DND-41 (cell line): ENCODE measurements around the gene CD69.
"Not testable (repeated sequence)": the region's sequence is repeated elsewhere in the genome, so short reads cannot be mapped to it uniquely, and the experiment has no call there.

Source experiments
- ATAC-seq: fragments of 200-7000 bp; cut with Tn5 transposase; 3 replicates; pipeline ENCODE4 v1.9.1; 2021; ENCODE audit warnings: low read depth; ENCODE audit not compliant: insufficient read depth
- DNase-seq: peaks from one replicate; pipeline ENCODE4 v3.0.0-alpha.2; 2020
- H2AFZ ChIP-seq: 2 replicates; pipeline ENCODE4 v1.6.0; 2012; ENCODE audit warnings: low read depth, low read length
- H3K27ac ChIP-seq: 2 replicates; pipeline ENCODE4 v1.5.1; 2012; ENCODE audit warnings: low read length, inconsistent platforms
- H3K27me3 ChIP-seq: fragments of 200-600 bp; sonication (generic); 2 replicates; pipeline ENCODE4 v1.6.0; 2012; ENCODE audit warnings: low read length, mild to moderate bottlenecking, inconsistent platforms; ENCODE audit not compliant: insufficient read depth, poor library complexity
- H3K36me3 ChIP-seq: 2 replicates; pipeline ENCODE4 v1.5.1; 2012; ENCODE audit warnings: low read length, inconsistent platforms; ENCODE audit not compliant: insufficient read depth
- H3K4me1 ChIP-seq: 2 replicates; pipeline ENCODE4 v1.5.1; 2012; ENCODE audit warnings: mild to moderate bottlenecking, low read length; ENCODE audit not compliant: insufficient read depth
- H3K4me2 ChIP-seq: 2 replicates; pipeline ENCODE4 v1.6.0; 2012; ENCODE audit warnings: mild to moderate bottlenecking, moderate library complexity, low read length, inconsistent platforms; ENCODE audit not compliant: insufficient read depth
- H3K4me3 ChIP-seq, 2 experiments: fragments of 200-600 bp in 1 of 2; shearing (Covaris generic) in 1 of 2; 2 replicates each; pipeline ENCODE4 v1.5.1; 2012 to 2016; ENCODE audit warnings: inconsistent platforms in 2 of 2, low read length in 2 of 2, mild to moderate bottlenecking in 2 of 2, low read depth in 1 of 2, moderate library complexity in 1 of 2
- H3K79me2 ChIP-seq: 2 replicates; pipeline ENCODE4 v1.6.0; 2012; ENCODE audit warnings: low read length, inconsistent platforms; ENCODE audit not compliant: insufficient read depth
- H3K9ac ChIP-seq: 2 replicates; pipeline ENCODE4 v1.6.0; 2012; ENCODE audit warnings: low read depth, mild to moderate bottlenecking, inconsistent platforms, low read length, moderate library complexity
- H3K9me3 ChIP-seq: 2 replicates; pipeline ENCODE4 v1.5.1; 2012; ENCODE audit warnings: low read length, moderate library complexity, mild to moderate bottlenecking, inconsistent platforms; ENCODE audit not compliant: insufficient read depth, severe bottlenecking
- H4K20me1 ChIP-seq: 2 replicates; pipeline ENCODE4 v1.6.0; 2012; ENCODE audit warnings: low read length; ENCODE audit not compliant: insufficient read depth
- EZH2 ChIP-seq: IDR thresholded peaks from 3 replicates; pipeline ENCODE4 v1.6.1; 2012; ENCODE audit warnings: borderline replicate concordance, low read depth, mild to moderate bottlenecking, moderate library complexity, low read length, inconsistent platforms; ENCODE audit not compliant: severe bottlenecking
- TF ChIP-seq, protein P1 (sequence below): IDR thresholded peaks from 2 replicates; pipeline ENCODE4 v1.5.1; 2012; ENCODE audit warnings: borderline replicate concordance, low read length, moderate library complexity, mild to moderate bottlenecking; ENCODE audit not compliant: poor library complexity, severe bottlenecking; ENCODE audit errors: extremely low read depth

CD69 gene

DNA sequence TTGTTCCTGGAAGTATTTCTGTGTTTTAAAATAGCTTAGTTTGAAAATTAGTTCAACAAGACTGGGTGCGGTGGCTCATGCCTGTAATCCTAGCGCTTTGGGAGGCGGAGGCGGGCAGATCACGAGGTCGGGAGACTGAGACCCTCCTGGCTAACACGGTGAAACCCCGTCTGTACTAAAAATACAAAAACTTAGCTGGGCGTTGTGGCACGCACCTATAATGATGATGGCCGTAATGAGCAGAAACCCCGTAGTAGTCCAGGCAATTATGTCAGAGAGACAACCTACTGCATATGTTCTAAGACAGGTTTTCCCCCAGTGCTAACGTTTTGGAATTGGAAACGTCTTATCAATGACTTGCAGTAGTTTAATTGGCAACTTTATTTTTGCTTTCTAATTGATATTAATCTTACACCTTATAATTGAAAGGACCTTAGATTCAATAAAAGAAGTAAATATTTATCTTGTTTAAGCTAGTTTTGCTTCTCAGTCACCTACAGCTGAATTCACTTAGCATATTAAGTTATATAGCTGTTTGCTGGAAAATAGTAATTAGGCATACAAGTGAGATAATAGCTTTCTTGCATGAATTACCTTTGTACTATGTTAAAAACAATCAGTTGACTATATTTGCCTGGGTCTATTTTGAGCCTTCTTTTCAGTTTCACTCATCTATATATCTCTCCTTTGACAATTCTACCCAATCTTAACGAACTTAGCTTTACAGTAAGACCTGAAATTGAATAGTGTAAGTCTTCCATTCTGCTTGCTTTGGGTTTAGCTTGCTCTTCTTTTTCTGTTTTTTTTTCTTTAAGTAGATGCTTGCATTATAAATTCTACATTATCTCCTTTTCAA is 43.4 kb downstream of the CD69 start:
- no peak overlapping the region for H3K27ac ChIP-seq
- H3K79me2 ChIP-seq = no peaks in the 10 kb centered on the region
- no peak overlapping the region for H3K4me3 ChIP-seq
- no peaks in the 10 kb centered on the region for H3K9me3 ChIP-seq
- H3K27me3 ChIP-seq = no peaks in the 10 kb centered on the region
- no peak overlapping the region for H3K9ac ChIP-seq
- no peak overlapping the region for H3K4me2 ChIP-seq
- no peak for ATAC-seq
- H2AFZ ChIP-seq = no peak overlapping the region
- no peaks in the 10 kb centered on the region for H4K20me1 ChIP-seq
- H3K4me1 ChIP-seq = no peaks in the 10 kb centered on the region
- no peak for DNase-seq
- H3K36me3 ChIP-seq = no peaks in the 10 kb centered on the region
- TF ChIP-seq, protein P1, sequence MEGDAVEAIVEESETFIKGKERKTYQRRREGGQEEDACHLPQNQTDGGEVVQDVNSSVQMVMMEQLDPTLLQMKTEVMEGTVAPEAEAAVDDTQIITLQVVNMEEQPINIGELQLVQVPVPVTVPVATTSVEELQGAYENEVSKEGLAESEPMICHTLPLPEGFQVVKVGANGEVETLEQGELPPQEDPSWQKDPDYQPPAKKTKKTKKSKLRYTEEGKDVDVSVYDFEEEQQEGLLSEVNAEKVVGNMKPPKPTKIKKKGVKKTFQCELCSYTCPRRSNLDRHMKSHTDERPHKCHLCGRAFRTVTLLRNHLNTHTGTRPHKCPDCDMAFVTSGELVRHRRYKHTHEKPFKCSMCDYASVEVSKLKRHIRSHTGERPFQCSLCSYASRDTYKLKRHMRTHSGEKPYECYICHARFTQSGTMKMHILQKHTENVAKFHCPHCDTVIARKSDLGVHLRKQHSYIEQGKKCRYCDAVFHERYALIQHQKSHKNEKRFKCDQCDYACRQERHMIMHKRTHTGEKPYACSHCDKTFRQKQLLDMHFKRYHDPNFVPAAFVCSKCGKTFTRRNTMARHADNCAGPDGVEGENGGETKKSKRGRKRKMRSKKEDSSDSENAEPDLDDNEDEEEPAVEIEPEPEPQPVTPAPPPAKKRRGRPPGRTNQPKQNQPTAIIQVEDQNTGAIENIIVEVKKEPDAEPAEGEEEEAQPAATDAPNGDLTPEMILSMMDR = no peak
- no peak for TF ChIP-seq EZH2

DNA sequence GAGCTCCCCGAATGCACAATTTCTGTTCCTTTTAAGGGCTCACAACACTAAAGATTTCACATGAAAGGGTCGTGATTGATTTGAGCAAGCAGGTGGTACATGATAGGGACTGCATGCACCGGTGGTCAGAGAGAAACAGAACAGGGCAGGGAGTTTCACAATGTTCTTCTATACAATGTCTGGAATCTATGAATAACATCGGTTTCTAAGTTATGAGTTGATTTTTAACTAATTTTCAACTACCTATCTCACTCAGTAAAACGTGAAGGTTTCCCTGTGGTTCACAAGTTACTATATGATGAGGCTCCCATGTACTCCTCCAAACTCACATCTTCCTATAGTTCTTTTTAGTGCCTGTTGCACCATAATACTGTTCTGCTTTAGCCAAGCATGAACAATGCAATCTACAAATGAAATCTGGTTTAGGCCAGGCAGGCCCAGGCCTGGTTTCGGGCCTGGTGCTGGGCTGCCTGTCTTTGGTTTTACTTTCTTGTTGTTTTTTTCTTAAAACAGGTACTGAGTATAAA is 47.6 kb downstream of the CD69 start:
- H3K4me3 ChIP-seq, H3K9ac ChIP-seq, H2AFZ ChIP-seq, H3K4me2 ChIP-seq, DNase-seq, H3K27me3 ChIP-seq, H3K4me1 ChIP-seq, H3K36me3 ChIP-seq, H4K20me1 ChIP-seq, H3K9me3 ChIP-seq, H3K27ac ChIP-seq, H3K79me2 ChIP-seq, ATAC-seq: not testable (repeated sequence)

DNA sequence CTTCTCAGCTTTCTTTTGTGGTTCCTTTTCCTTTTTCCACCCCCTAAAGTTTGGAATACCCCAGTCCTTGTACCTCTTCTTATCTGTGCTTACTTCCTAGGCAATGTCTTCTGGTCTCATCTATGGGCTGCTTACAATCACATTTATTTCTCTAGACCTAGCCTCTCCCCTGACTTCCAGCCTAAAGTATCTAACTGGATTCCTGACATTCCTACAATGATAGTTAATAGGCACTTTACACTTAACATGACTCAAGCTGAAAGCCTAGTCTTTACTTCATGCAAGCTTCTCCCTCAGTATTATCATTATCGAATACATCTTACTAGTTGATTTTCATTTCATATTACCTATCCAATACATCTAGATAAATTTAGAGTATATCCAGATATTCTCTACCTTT is 49.0 kb downstream of the CD69 start:
- H3K4me2 ChIP-seq = no peak overlapping the region
- H4K20me1 ChIP-seq = no peaks in the 10 kb centered on the region
- no peaks in the 10 kb centered on the region for H3K79me2 ChIP-seq
- no peak for DNase-seq
- ATAC-seq = no peak
- H3K9me3 ChIP-seq = no peaks in the 10 kb centered on the region
- H3K27me3 ChIP-seq = no peaks in the 10 kb centered on the region
- no peak overlapping the region for H3K27ac ChIP-seq
- no peak overlapping the region for H3K4me3 ChIP-seq
- peaks cover 14% of the 10 kb centered on the region for H3K4me1 ChIP-seq
- no peak overlapping the region for H3K9ac ChIP-seq
- no peak overlapping the region for H2AFZ ChIP-seq
- H3K36me3 ChIP-seq = no peaks in the 10 kb centered on the region
- TF ChIP-seq EZH2 = no peak
- TF ChIP-seq, protein P1 = no peak

DNA sequence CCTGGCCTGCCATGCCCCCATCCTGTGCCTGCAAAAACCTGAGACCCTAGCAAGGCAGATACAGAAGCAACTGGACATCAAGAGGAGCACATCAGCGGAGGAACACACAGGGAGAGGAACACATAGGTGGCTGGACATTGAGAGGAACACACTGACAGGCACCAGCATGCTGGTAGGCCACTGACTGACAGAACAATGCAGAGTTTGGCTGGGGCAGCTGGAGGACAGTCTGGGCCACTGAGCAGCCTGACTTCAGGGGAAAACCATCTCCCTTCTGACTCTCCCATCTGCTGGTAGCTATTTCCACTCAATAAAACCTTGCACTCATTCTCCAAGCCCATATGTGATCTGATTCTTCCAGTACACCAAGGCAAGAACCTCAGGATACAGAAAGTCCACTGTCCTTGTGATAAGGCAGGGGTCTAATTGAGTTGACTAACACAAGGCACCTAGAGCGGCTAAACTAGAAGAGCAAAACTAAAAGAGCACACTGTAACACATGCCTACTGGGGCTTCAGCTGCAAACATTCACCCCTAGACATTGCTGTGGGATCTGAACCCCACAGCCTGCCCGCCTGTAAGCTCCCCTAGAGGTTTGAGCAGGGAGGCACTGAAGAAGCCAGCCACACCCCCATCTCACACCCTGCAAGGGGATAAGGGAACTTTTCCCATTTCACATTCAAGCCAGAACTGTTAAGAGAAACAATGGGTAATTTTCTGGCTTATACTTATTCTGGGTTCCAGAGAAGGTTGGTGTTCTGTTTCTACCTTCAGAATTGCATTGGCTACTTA is 49.9 kb downstream of the CD69 start:
- TF ChIP-seq, protein P1 = no peak
- no peak for TF ChIP-seq EZH2
- no peak for DNase-seq
- Histone ChIP-seq H3K27ac (no peak overlapping the region), H3K27me3 (no peaks in the 10 kb centered on the region), H3K4me2 (no peak overlapping the region), H4K20me1 (no peaks in the 10 kb centered on the region), H3K79me2 (no peaks in the 10 kb centered on the region), H3K9ac (no peak overlapping the region), H3K9me3 (no peaks in the 10 kb centered on the region), H2AFZ (no peak overlapping the region), H3K36me3 (no peaks in the 10 kb centered on the region), H3K4me3 (no peak overlapping the region), H3K4me1 (peaks cover 19% of the 10 kb centered on the region)
- ATAC-seq = no peak
